ENCODE measurements around the gene ZDHHC21.

The ZDHHC21 gene

GRCh38 chr9:14652729-14653377, 40.4 kb downstream of the ZDHHC21 start:
- DNase-seq (ENCODE audit: extremely low read depth, low read depth), result no peak
- no peak overlapping the region for H3K4me3 ChIP-seq (replicated peaks; ENCODE audit: low read depth, low read length)
- TF ChIP-seq CTCF (IDR thresholded peaks at IDR 0.05; ENCODE audit: low read depth, low read length, missing control alignments), result peak; percentile 52

GRCh38 chr9:14650596-14650995, 42.6 kb downstream of the ZDHHC21 start:
- no peak overlapping the region for H3K4me3 ChIP-seq (replicated peaks; ENCODE audit: low read depth, low read length)
- no peak for DNase-seq (ENCODE audit: extremely low read depth, low read depth)
- TF ChIP-seq CTCF (IDR thresholded peaks at IDR 0.05; ENCODE audit: low read depth, low read length, missing control alignments), result no peak

- no peak for DNase-seq (ENCODE audit: extremely low read depth, low read depth)
- no peak for TF ChIP-seq CTCF (IDR thresholded peaks at IDR 0.05; ENCODE audit: low read depth, low read length, missing control alignments)
- H3K4me3 ChIP-seq (replicated peaks; ENCODE audit: low read depth, low read length), result no peak overlapping the region
Observed at GRCh38 chr9:14645648-14646047, 47.6 kb downstream of the ZDHHC21 start.

GRCh38 chr9:14640967-14641366, 52.3 kb downstream of the ZDHHC21 start:
- H3K4me3 ChIP-seq (replicated peaks; ENCODE audit: low read depth, low read length), result no peak overlapping the region
- no peak for DNase-seq (ENCODE audit: extremely low read depth, low read depth)
- no peak for TF ChIP-seq CTCF (IDR thresholded peaks at IDR 0.05; ENCODE audit: low read depth, low read length, missing control alignments)

GRCh38 chr9:14640294-14640693, 52.9 kb downstream of the ZDHHC21 start:
- no peak for TF ChIP-seq CTCF (IDR thresholded peaks at IDR 0.05; ENCODE audit: low read depth, low read length, missing control alignments)
- DNase-seq (ENCODE audit: extremely low read depth, low read depth), result no peak
- no peak overlapping the region for H3K4me3 ChIP-seq (replicated peaks; ENCODE audit: low read depth, low read length)

- DNase-seq (ENCODE audit: extremely low read depth, low read depth), result no peak
- TF ChIP-seq CTCF (IDR thresholded peaks at IDR 0.05; ENCODE audit: low read depth, low read length, missing control alignments), result no peak
- H3K4me3 ChIP-seq (replicated peaks; ENCODE audit: low read depth, low read length), result no peak overlapping the region
Observed at GRCh38 chr9:14633906-14634565, 59.2 kb downstream of the ZDHHC21 start.

All from HFF-Myc (cell line).